Vagina (tissue), 2 donors: ENCODE measurements around the gene SIM1.

Source experiments
- CTCF ChIP-seq, 3 experiments: fragments of 450-650 bp in 2 of 3; fragments of 200-600 bp in 1 of 3; sonication (generic) in 1 of 3; IDR thresholded peaks; one replicate each; pipeline ENCODE4 v1.5.1; 2017 to 2019; ENCODE audit warnings: antibody characterized with exemption in 3 of 3, mild to moderate bottlenecking in 2 of 3, moderate library complexity in 2 of 3
- POLR2A ChIP-seq, 2 donors: fragments of 450-650 bp; IDR thresholded peaks; one replicate each; pipeline ENCODE4 v1.6.1; 2017; ENCODE audit warnings: antibody characterized with exemption in 2 of 2, mild to moderate bottlenecking in 2 of 2, moderate library complexity in 2 of 2
- POLR2AphosphoS5 ChIP-seq, 2 donors: sonication (generic); formaldehyde crosslinking; IDR thresholded peaks; one replicate each; pipeline ENCODE4 v1.9.0; 2017; ENCODE audit warnings: antibody characterized with exemption in 2 of 2, mild to moderate bottlenecking in 2 of 2, low read depth in 1 of 2; ENCODE audit not compliant: insufficient read depth in 1 of 2

- TF ChIP-seq POLR2A (IDR thresholded peaks at IDR 0.05) = no peak
- TF ChIP-seq CTCF (IDR thresholded peaks at IDR 0.05) = no peak
- TF ChIP-seq POLR2AphosphoS5 (IDR thresholded peaks at IDR 0.05; ENCODE audit: insufficient read depth in 1 of 2, low read depth in 1 of 2) = no peak
Observed at GRCh38 chr6:100412872-100413271, 51.8 kb downstream of the SIM1 start.
